HG03432 (cell line): ENCODE measurements around the gene KCNT1.

Experiments
- ATAC-seq: cut with Tn5 transposase; IDR thresholded peaks from one replicate; pipeline ENCODE4 v1.9.1; 2021; ENCODE audit warnings: mild to moderate bottlenecking, moderate library complexity; ENCODE audit not compliant: unreplicated experiment

Gene KCNT1

DNA sequence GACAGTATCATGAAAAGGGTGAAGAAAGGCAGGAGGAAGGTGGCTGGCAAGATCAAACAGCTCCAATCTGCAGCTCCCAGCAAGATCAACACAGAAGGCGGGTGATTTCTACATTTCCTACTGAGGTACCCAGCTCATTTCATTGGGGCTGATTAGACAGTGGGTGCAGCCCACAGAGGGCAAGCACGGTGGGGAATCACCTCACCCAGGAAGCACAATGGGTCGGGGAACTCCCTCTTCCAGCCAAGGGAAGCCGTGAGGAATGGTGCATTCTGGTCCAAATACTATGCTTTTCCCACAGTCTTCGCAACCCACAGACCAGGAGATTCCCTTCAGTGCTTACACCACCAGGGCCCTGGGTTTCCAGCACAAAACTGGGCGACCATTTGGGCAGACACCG, 138.6 kb downstream of the KCNT1 start:
- no peak for ATAC-seq
